ENCODE results near the gene ILKAP. TPM values are rescaled to one million over a fixed set of nuclear protein-coding genes. Genes with fewer than 3 reads are reported as not detected.

Gene ILKAP
- total and polyA plus RNA-seq, 2 of the 4 experiments (the other 2 are of a cell fraction) = 13.3 to 44.2 TPM

GRCh38 chr2:238174291-238174690, 29.2 kb downstream of the ILKAP start:
- in situ Hi-C loops (cut with MboI; ENCODE audit: low sequenced_read_pairs) (no loop called here), intact Hi-C loops (cut with micrococcal nuclease) (loop anchor here (10.0 kb wide), 1 partner anchor 179 kb away; no protein-coding TSS in a partner anchor), dilution Hi-C loops (cut with HindIII; ENCODE audit: low sequenced_read_pairs, unreplicated experiment) (no loop called here)
- POLR2A ChIA-PET (ENCODE audit: unreplicated experiment) = no interaction called here
- Histone ChIP-seq H3K14ac (replicated peaks; ENCODE audit: low read depth, low read length) (no peak overlapping the region), H3K18ac (ENCODE audit: low read depth, low read length) (no peak overlapping the region), H3K4ac (ENCODE audit: low read depth, low read length) (no peak overlapping the region), H4K5ac (ENCODE audit: low read depth, low read length) (no peak overlapping the region), H3K79me1 (ENCODE audit: low read depth in 1 of 2, low read length in 2 of 2) (peaks cover 24 to 59% of the 10 kb centered on the region in 2 experiments; a peak in 3 of 4 replicates), H3K9me3 (ENCODE audit: control insufficient read depth, insufficient read depth, low read length) (no peaks in the 10 kb centered on the region), H2BK120ac (ENCODE audit: low read depth, low read length) (no peak overlapping the region), H2BK15ac (ENCODE audit: low read depth, low read length) (no peak overlapping the region), H2AK5ac (ENCODE audit: low read depth, low read length) (no peak overlapping the region), H2AK9ac (replicated peaks; ENCODE audit: low read depth, low read length, poor library complexity) (no peak overlapping the region), H4K20me1 (ENCODE audit: insufficient read depth, low read length) (peaks cover 4% of the 10 kb centered on the region), H3K4me2 (ENCODE audit: low read depth, low read length) (no peak overlapping the region), H3K23ac (ENCODE audit: low read depth, low read length) (no peak overlapping the region), H4K8ac (ENCODE audit: low read depth in 2 of 2, low read length in 2 of 2) (no peak overlapping the region), H3K56ac (ENCODE audit: extremely low read depth, insufficient read depth, low read length) (no peak overlapping the region), H3K9ac (ENCODE audit: low read depth, low read length) (no peak overlapping the region), H3K4me3 (ENCODE audit: insufficient read depth, low read depth, low read length) (no peak overlapping the region), H2BK20ac (ENCODE audit: low read depth, low read length) (no peak overlapping the region), H2AFZ (replicated peaks; ENCODE audit: low read length, poor library complexity) (no peak overlapping the region), H4K91ac (ENCODE audit: insufficient read depth, low read depth, low read length) (no peak overlapping the region), H3K9me1 (ENCODE audit: insufficient read depth, low read length) (peaks cover 19% of the 10 kb centered on the region), H2BK5ac (ENCODE audit: low read depth, low read length, poor library complexity, severe bottlenecking) (no peak overlapping the region), H3K4me1 (ENCODE audit: control insufficient read depth, insufficient read depth, low read length) (peaks cover 14% of the 10 kb centered on the region), H3K36me3 (ENCODE audit: control insufficient read depth, insufficient read depth, low read length) (peaks cover 47% of the 10 kb centered on the region), H3K27me3 (ENCODE audit: control insufficient read depth, insufficient read depth, low read length) (no peaks in the 10 kb centered on the region), H3K27ac (ENCODE audit: insufficient read depth, low read length) (no peak overlapping the region; the same call in 1 of the 2 replicates)
- 99% methylated on average over 8 of the region's 8 CpGs; no CpG with 5 or more reads in 1 of the 2 experiments for WGBS, 2 experiments (ENCODE audit: extremely low coverage in 2 of 2, insufficient read length in 1 of 2)
- no peak for DNase-seq
- no peak for TF ChIP-seq CHD1 (IDR thresholded peaks at IDR 0.05; ENCODE audit: low read depth, low read length)
- TF ChIP-seq POLR2A (IDR thresholded peaks at IDR 0.05; ENCODE audit: low read depth, low read length) = no peak
- no peak for TF ChIP-seq MAFK (IDR thresholded peaks at IDR 0.05; ENCODE audit: low read depth, low read length)
- TF ChIP-seq CTCF (conservative IDR thresholded peaks at IDR 0.05; ENCODE audit: low read depth, low read length) = no peak
- TF ChIP-seq FOS (IDR thresholded peaks at IDR 0.05; ENCODE audit: low read depth, low read length) = no peak
- no peak for TF ChIP-seq SMC3 (IDR thresholded peaks at IDR 0.05; ENCODE audit: low read depth, low read length)
- no peak for TF ChIP-seq RFX5 (IDR thresholded peaks at IDR 0.05; ENCODE audit: low read depth, low read length)
- TF ChIP-seq USF2 (IDR thresholded peaks at IDR 0.05; ENCODE audit: low read depth, low read length) = no peak
- no peak for TF ChIP-seq MXI1 (IDR thresholded peaks at IDR 0.05; ENCODE audit: borderline replicate concordance, low read depth, low read length)
- TF ChIP-seq RAD21 (IDR thresholded peaks at IDR 0.05; ENCODE audit: low read length) = no peak
- no peak for TF ChIP-seq RCOR1 (IDR thresholded peaks at IDR 0.05; ENCODE audit: insufficient replicate concordance, low read length)
- TF ChIP-seq CEBPB (IDR thresholded peaks at IDR 0.05; ENCODE audit: low read depth, low read length) = no peak
- no peak for TF ChIP-seq ELK1 (IDR thresholded peaks at IDR 0.05; ENCODE audit: borderline replicate concordance, low read depth, low read length)
- no peak for TF ChIP-seq BHLHE40 (IDR thresholded peaks at IDR 0.05; ENCODE audit: low read depth, low read length)
- TF ChIP-seq MAZ (IDR thresholded peaks at IDR 0.05; ENCODE audit: borderline replicate concordance, low read depth, low read length) = no peak
- TF ChIP-seq NFE2L2 (IDR thresholded peaks at IDR 0.05; ENCODE audit: low read depth, low read length) = no peak
- no peak for ATAC-seq (ENCODE audit: low read depth)
- CTCF ChIA-PET = interaction anchor here (0.6 kb wide), 1 partner anchor 11 kb away, joined by 5 read pairs; no protein-coding TSS in a partner anchor
- BruUV-seq (replicated peaks) = no TSS peak
